ENCODE data around the gene ELOVL4.

ELOVL4 gene

GRCh38 chr6:79922018-79922417 is 25.3 kb downstream of the ELOVL4 start:
- H3K4me3 ChIP-seq (ENCODE audit: low read depth, low read length), result no peak overlapping the region
- DNase-seq (ENCODE audit: low read depth, low spot score), result no peak
- no peak for TF ChIP-seq CTCF (IDR thresholded peaks at IDR 0.05; ENCODE audit: low read depth, low read length)
- in situ Hi-C loops (cut with HindIII; ENCODE audit: low sequenced_read_pairs), result no loop called here

- no peak overlapping the region for H3K4me3 ChIP-seq (ENCODE audit: low read depth, low read length)
- no peak for TF ChIP-seq CTCF (IDR thresholded peaks at IDR 0.05; ENCODE audit: low read depth, low read length)
- in situ Hi-C loops (cut with HindIII; ENCODE audit: low sequenced_read_pairs), result no loop called here
- DNase-seq (ENCODE audit: low read depth, low spot score), result no peak
Measured at GRCh38 chr6:79913369-79913768, 34.0 kb downstream of the ELOVL4 start.

GRCh38 chr6:79911992-79912391 is 35.4 kb downstream of the ELOVL4 start:
- no peak for TF ChIP-seq CTCF (IDR thresholded peaks at IDR 0.05; ENCODE audit: low read depth, low read length)
- no peak overlapping the region for H3K4me3 ChIP-seq (ENCODE audit: low read depth, low read length)
- in situ Hi-C loops (cut with HindIII; ENCODE audit: low sequenced_read_pairs), result no loop called here
- DNase-seq (ENCODE audit: low read depth, low spot score), result no peak

- H3K4me3 ChIP-seq (ENCODE audit: low read depth, low read length), result no peak overlapping the region
- DNase-seq (ENCODE audit: low read depth, low spot score), result no peak
- in situ Hi-C loops (cut with HindIII; ENCODE audit: low sequenced_read_pairs), result no loop called here
- TF ChIP-seq CTCF (IDR thresholded peaks at IDR 0.05; ENCODE audit: low read depth, low read length), result no peak
Measured at GRCh38 chr6:79909517-79909916, 37.8 kb downstream of the ELOVL4 start.

GRCh38 chr6:79902046-79902445 is 45.3 kb downstream of the ELOVL4 start:
- in situ Hi-C loops (cut with HindIII; ENCODE audit: low sequenced_read_pairs), result no loop called here
- H3K4me3 ChIP-seq (ENCODE audit: low read depth, low read length), result no peak overlapping the region
- TF ChIP-seq CTCF (IDR thresholded peaks at IDR 0.05; ENCODE audit: low read depth, low read length), result no peak
- no peak for DNase-seq (ENCODE audit: low read depth, low spot score)

GRCh38 chr6:79898076-79898475 is 49.3 kb downstream of the ELOVL4 start:
- no peak overlapping the region for H3K4me3 ChIP-seq (ENCODE audit: low read depth, low read length)
- no peak for TF ChIP-seq CTCF (IDR thresholded peaks at IDR 0.05; ENCODE audit: low read depth, low read length)
- DNase-seq (ENCODE audit: low read depth, low spot score), result no peak
- in situ Hi-C loops (cut with HindIII; ENCODE audit: low sequenced_read_pairs), result no loop called here

- in situ Hi-C loops (cut with HindIII; ENCODE audit: low sequenced_read_pairs), result no loop called here
- TF ChIP-seq CTCF (IDR thresholded peaks at IDR 0.05; ENCODE audit: low read depth, low read length), result no peak
- no peak for DNase-seq (ENCODE audit: low read depth, low spot score)
- H3K4me3 ChIP-seq (ENCODE audit: low read depth, low read length), result no peak overlapping the region
Measured at GRCh38 chr6:79896075-79896449, 51.3 kb downstream of the ELOVL4 start.
